GM19463 (cell line): ENCODE data around the gene GATAD2A.
"Not testable (repeated sequence)": the region's sequence is repeated elsewhere in the genome, so short reads cannot be mapped to it uniquely, and the experiment has no call there.

Experiments used
- ATAC-seq: cut with Tn5 transposase; IDR thresholded peaks from one replicate; pipeline ENCODE4 v1.9.1; 2021; ENCODE audit warnings: mild to moderate bottlenecking, moderate library complexity; ENCODE audit not compliant: unreplicated experiment

The GATAD2A gene

GRCh38 chr19:19461671-19462622 lies 56.5 kb downstream of the GATAD2A start:
- ATAC-seq, result no peak

GRCh38 chr19:19463348-19464117 lies 58.1 kb downstream of the GATAD2A start:
- no peak for ATAC-seq

GRCh38 chr19:19464339-19465098 lies 59.0 kb downstream of the GATAD2A start:
- ATAC-seq, result no peak

- ATAC-seq, result no peak
Observed at GRCh38 chr19:19465436-19466070, 60.1 kb downstream of the GATAD2A start.

- no peak for ATAC-seq
Observed at GRCh38 chr19:19466201-19466600, 60.7 kb downstream of the GATAD2A start.

GRCh38 chr19:19468424-19469050 lies 63.1 kb downstream of the GATAD2A start:
- no peak for ATAC-seq

- ATAC-seq, result no peak
Observed at GRCh38 chr19:19470579-19470978, 65.1 kb downstream of the GATAD2A start.

- no peak for ATAC-seq
Observed at GRCh38 chr19:19471682-19472081, 66.2 kb downstream of the GATAD2A start.

- ATAC-seq, result not testable (repeated sequence)
Observed at GRCh38 chr19:19472106-19472505, 66.6 kb downstream of the GATAD2A start.

GRCh38 chr19:19475015-19475765 lies 69.7 kb downstream of the GATAD2A start:
- ATAC-seq, result no peak

GRCh38 chr19:19475849-19476828 lies 70.7 kb downstream of the GATAD2A start:
- ATAC-seq, result no peak

- no peak for ATAC-seq
Observed at GRCh38 chr19:19477705-19478383, 72.4 kb downstream of the GATAD2A start.

- ATAC-seq, result no peak
Observed at GRCh38 chr19:19480688-19481087, 75.2 kb downstream of the GATAD2A start.

GRCh38 chr19:19482809-19483596 lies 77.5 kb downstream of the GATAD2A start:
- no peak for ATAC-seq

- no peak for ATAC-seq
Observed at GRCh38 chr19:19485161-19485997, 79.9 kb downstream of the GATAD2A start.

GRCh38 chr19:19485998-19486290 lies 80.5 kb downstream of the GATAD2A start:
- ATAC-seq, result no peak
